Stimulated activated naive CD8-positive, alpha-beta T cell treated with anti-CD3 and anti-CD28 coated beads, Interleukin-15, Interleukin-2, amounts not matched to agents 100 ng/mL and 50 ng/mL, for 24 hours (primary cell): ENCODE data around the gene IGFL4.

ENCODE experiments used
- H3K27ac Mint-ChIP-seq: one replicate; pipeline ENCODE4 v1.8.0; 2021; ENCODE audit warnings: mild to moderate bottlenecking, mixed read lengths
- H3K27me3 Mint-ChIP-seq: one replicate; pipeline ENCODE4 v1.8.0; 2021; ENCODE audit warnings: mixed read lengths
- H3K36me3 Mint-ChIP-seq: one replicate; pipeline ENCODE4 v1.8.0; 2021; ENCODE audit warnings: low read depth, mixed read lengths
- H3K4me1 Mint-ChIP-seq: one replicate; pipeline ENCODE4 v1.8.0; 2021; ENCODE audit warnings: low read depth, mixed read lengths
- H3K4me3 Mint-ChIP-seq: one replicate; pipeline ENCODE4 v1.8.0; 2021; ENCODE audit warnings: mild to moderate bottlenecking, mixed read lengths
- H3K9me3 Mint-ChIP-seq: one replicate; pipeline ENCODE4 v1.8.0; 2021; ENCODE audit warnings: mixed read lengths

The IGFL4 gene

DNA sequence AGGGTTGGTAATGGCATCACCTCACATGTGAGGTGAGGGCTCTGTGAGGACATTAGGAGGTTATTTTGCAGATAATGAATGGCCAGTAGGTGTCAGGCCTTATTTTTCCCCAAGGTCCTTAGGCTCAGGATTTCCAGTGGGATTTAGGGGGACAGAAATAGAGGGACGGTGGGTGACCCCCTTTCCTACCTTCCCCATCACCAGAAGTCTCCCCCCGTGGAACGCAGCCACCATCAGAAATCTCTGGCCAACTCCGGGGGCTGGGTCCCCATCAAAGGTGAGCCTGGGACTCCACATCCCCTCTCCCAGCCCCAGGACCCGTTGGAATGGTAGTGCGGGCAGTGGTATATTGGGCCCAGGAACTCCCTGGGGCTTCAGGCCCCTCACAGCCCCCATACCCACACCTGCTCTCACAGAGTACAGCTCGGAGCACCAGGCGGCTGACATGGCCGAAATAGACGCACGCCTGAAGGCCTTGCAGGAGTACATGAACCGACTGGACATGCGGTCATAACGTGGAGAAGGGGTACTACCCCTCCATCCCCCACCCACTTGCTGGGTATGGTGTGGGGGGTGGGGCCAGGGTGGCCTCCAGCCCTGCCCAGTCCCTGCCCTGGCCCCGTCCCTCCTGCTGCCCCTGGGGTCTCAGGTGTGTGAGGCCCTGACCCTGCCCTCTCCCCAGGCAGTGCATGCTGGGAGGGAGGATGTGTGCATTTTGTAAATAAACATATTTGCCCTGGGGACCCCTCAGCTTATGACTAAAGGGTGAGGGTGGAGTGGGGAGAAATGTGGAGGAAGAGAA, 22.7 kb downstream of the IGFL4 start:
- Mint-ChIP-seq H3K4me1 (peaks cover 17% of the 10 kb centered on the region), H3K27ac (no peak overlapping the region), H3K4me3 (no peak overlapping the region), H3K36me3 (peaks cover 6% of the 10 kb centered on the region), H3K9me3 (no peaks in the 10 kb centered on the region), H3K27me3 (peaks cover 18% of the 10 kb centered on the region)

DNA sequence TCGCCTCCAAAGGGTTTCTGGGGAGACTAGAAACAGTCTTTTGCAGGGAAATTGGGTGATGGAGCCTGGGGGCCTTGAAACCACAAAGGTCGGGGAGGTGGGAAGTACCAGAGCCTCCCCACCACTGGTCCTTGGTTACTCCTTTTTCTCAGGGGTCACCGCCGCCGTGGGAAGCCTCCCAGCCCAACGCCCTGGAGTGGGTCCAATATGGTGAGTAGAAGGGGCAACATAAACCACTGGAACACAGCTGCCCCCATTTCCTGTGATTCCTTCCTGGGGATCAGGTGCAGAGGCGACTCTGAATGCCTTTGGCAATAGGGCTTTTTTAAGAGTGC, 23.7 kb downstream of the IGFL4 start:
- H3K4me3 Mint-ChIP-seq: peak overlapping the region; percentile 18
- no peaks in the 10 kb centered on the region for H3K9me3 Mint-ChIP-seq
- H3K4me1 Mint-ChIP-seq: peaks cover 17% of the 10 kb centered on the region
- H3K27me3 Mint-ChIP-seq: peaks cover 22% of the 10 kb centered on the region
- no peak overlapping the region for H3K27ac Mint-ChIP-seq
- peaks cover 6% of the 10 kb centered on the region for H3K36me3 Mint-ChIP-seq

GRCh38 chr19:46016426-46017094, 24.2 kb downstream of the IGFL4 start:
- Mint-ChIP-seq H3K27me3 (peaks cover 19% of the 10 kb centered on the region), H3K4me3 (peak overlapping the region; percentile 80), H3K9me3 (no peaks in the 10 kb centered on the region), H3K27ac (peak overlapping the region; percentile 31), H3K36me3 (peaks cover 7% of the 10 kb centered on the region), H3K4me1 (peaks cover 17% of the 10 kb centered on the region)

GRCh38 chr19:46015687-46016425, 24.9 kb downstream of the IGFL4 start:
- H3K27me3 Mint-ChIP-seq: peaks cover 19% of the 10 kb centered on the region
- peaks cover 17% of the 10 kb centered on the region for H3K4me1 Mint-ChIP-seq
- H3K9me3 Mint-ChIP-seq: no peaks in the 10 kb centered on the region
- H3K4me3 Mint-ChIP-seq: peak overlapping the region; percentile 80
- peak overlapping the region; percentile 31 for H3K27ac Mint-ChIP-seq
- H3K36me3 Mint-ChIP-seq: peaks cover 10% of the 10 kb centered on the region

DNA sequence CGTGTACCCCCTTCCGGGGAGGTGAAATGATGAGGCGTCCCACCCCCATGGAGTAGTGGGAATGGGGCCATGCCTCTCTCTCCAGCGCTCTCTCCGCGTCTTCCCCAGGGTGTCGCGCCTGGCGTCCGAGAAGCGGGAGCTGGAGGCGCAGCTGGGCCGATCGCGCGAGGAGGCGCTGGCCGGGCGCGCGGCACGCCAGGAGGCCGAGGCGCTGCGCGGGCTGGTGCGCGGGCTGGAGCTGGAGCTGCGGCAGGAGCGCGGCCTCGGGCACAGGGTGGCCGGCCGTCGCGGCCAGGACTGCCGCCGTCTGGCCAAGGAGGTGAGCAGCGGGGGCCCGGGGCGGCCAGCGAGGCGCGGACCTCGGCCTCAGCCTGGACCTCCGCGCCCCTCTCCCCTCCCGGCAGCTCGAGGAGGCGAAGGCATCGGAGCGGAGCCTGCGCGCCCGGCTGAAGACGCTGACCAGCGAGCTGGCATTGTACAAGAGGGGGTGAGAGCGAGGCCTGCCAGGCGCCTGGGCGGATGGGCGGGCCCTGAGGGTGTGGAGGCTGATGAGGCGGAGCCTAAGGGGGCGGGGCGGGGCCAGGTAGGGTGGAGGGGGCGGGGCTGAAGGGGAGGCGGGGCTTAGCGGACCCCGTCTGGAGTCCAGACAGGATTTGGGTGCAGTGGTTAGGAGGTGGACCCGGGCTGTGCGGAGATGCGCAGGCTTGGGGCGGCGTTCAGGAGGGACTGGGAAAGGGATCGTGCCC, 25.7 kb downstream of the IGFL4 start:
- peak overlapping the region; percentile 54 for H3K4me3 Mint-ChIP-seq
- H3K27ac Mint-ChIP-seq: no peak overlapping the region
- H3K36me3 Mint-ChIP-seq: peaks cover 12% of the 10 kb centered on the region

DNA sequence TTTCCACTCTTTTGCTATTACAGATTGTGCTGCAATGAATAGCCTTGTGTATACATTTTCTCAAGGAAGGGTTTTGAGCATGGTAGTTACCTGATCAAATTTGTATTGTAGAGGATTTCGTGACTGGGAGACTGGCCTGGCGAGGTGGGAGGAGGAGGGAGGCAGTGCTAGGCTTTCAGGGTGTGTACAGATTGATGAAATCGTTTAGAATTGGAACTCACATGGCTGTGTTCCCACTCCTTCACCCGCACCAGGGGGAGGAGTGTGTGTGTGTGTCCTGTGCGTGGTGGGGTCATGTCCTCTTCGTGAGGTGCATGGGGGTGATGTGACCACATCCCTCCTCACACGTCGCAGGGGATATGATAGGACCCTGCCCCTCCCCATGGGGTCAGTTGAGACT, 26.3 kb downstream of the IGFL4 start:
- H3K36me3 Mint-ChIP-seq: peaks cover 17% of the 10 kb centered on the region
- peaks cover 19% of the 10 kb centered on the region for H3K27me3 Mint-ChIP-seq
- no peaks in the 10 kb centered on the region for H3K9me3 Mint-ChIP-seq
- H3K27ac Mint-ChIP-seq: no peak overlapping the region
- peaks cover 17% of the 10 kb centered on the region for H3K4me1 Mint-ChIP-seq
- H3K4me3 Mint-ChIP-seq: no peak overlapping the region

More for the DNA sequence above, 25.7 kb downstream of the IGFL4 start:
- Mint-ChIP-seq H3K9me3 (no peaks in the 10 kb centered on the region), H3K27me3 (peaks cover 19% of the 10 kb centered on the region), H3K4me1 (peaks cover 17% of the 10 kb centered on the region)

- no peak overlapping the region for H3K27ac Mint-ChIP-seq
- peaks cover 10% of the 10 kb centered on the region for H3K27me3 Mint-ChIP-seq
- no peaks in the 10 kb centered on the region for H3K9me3 Mint-ChIP-seq
- peaks cover 6% of the 10 kb centered on the region for H3K4me1 Mint-ChIP-seq
- no peak overlapping the region for H3K4me3 Mint-ChIP-seq
- peaks cover 30% of the 10 kb centered on the region for H3K36me3 Mint-ChIP-seq
Observed at GRCh38 chr19:46009530-46010510, 31.0 kb downstream of the IGFL4 start.

- no peaks in the 10 kb centered on the region for H3K4me1 Mint-ChIP-seq
- no peaks in the 10 kb centered on the region for H3K27me3 Mint-ChIP-seq
- H3K27ac Mint-ChIP-seq: no peak overlapping the region
- peaks cover 21% of the 10 kb centered on the region for H3K36me3 Mint-ChIP-seq
- no peaks in the 10 kb centered on the region for H3K9me3 Mint-ChIP-seq
- no peak overlapping the region for H3K4me3 Mint-ChIP-seq
Observed at GRCh38 chr19:46006411-46006810, 34.4 kb downstream of the IGFL4 start.

GRCh38 chr19:46002678-46003275, 38.0 kb downstream of the IGFL4 start:
- Mint-ChIP-seq H3K27me3 (no peaks in the 10 kb centered on the region), H3K27ac (no peak overlapping the region), H3K4me1 (peaks cover 24% of the 10 kb centered on the region), H3K36me3 (peaks cover 14% of the 10 kb centered on the region), H3K4me3 (no peak overlapping the region), H3K9me3 (no peaks in the 10 kb centered on the region)

- H3K27ac Mint-ChIP-seq: no peak overlapping the region
- peaks cover 7% of the 10 kb centered on the region for H3K36me3 Mint-ChIP-seq
- H3K4me1 Mint-ChIP-seq: peaks cover 37% of the 10 kb centered on the region
- no peaks in the 10 kb centered on the region for H3K9me3 Mint-ChIP-seq
- no peaks in the 10 kb centered on the region for H3K27me3 Mint-ChIP-seq
- peak overlapping the region; percentile 48 for H3K4me3 Mint-ChIP-seq
Observed at GRCh38 chr19:46000491-46001246, 40.1 kb downstream of the IGFL4 start.

- H3K36me3 Mint-ChIP-seq: peaks cover 7% of the 10 kb centered on the region
- H3K27me3 Mint-ChIP-seq: no peaks in the 10 kb centered on the region
- peak overlapping the region; percentile 15 for H3K4me3 Mint-ChIP-seq
- H3K9me3 Mint-ChIP-seq: no peaks in the 10 kb centered on the region
- H3K27ac Mint-ChIP-seq: no peak overlapping the region
- peaks cover 37% of the 10 kb centered on the region for H3K4me1 Mint-ChIP-seq
Observed at GRCh38 chr19:45999653-46000121, 41.1 kb downstream of the IGFL4 start.

DNA sequence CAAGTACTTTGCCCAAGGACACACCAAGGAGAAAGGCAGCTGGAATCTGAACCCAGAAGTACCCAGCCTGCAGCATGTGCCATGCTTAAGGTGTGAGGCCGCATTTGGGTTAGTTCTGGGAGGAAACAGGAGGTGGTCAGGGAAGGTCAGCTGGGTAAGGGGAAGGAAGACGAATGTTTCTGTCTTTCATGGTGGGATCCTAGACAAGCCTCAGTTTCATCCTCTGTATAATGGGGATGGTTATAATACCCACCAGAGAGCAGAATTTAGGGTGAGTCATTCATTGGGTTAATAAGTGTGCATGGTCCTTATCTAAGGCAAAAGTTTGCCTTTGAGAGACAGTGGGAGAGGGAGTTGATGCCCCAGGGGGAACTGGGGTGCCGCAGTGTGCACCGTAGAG, 42.0 kb downstream of the IGFL4 start:
- Mint-ChIP-seq H3K36me3 (peaks cover 7% of the 10 kb centered on the region), H3K27me3 (no peaks in the 10 kb centered on the region), H3K4me1 (peaks cover 37% of the 10 kb centered on the region), H3K4me3 (no peak overlapping the region), H3K9me3 (no peaks in the 10 kb centered on the region), H3K27ac (no peak overlapping the region)

GRCh38 chr19:45996933-45997332, 43.9 kb downstream of the IGFL4 start:
- peaks cover 7% of the 10 kb centered on the region for H3K36me3 Mint-ChIP-seq
- peaks cover 37% of the 10 kb centered on the region for H3K4me1 Mint-ChIP-seq
- no peak overlapping the region for H3K4me3 Mint-ChIP-seq
- no peak overlapping the region for H3K27ac Mint-ChIP-seq
- no peaks in the 10 kb centered on the region for H3K9me3 Mint-ChIP-seq
- no peaks in the 10 kb centered on the region for H3K27me3 Mint-ChIP-seq
